HG03139 (cell line): ENCODE data around the gene FAM9C.
"Not testable (repeated sequence)": the region's sequence is repeated elsewhere in the genome, so short reads cannot be mapped to it uniquely, and the experiment has no call there.

Experiments
- ATAC-seq: cut with Tn5 transposase; IDR thresholded peaks from one replicate; pipeline ENCODE4 v1.9.1; 2021; ENCODE audit not compliant: unreplicated experiment

Gene FAM9C

DNA sequence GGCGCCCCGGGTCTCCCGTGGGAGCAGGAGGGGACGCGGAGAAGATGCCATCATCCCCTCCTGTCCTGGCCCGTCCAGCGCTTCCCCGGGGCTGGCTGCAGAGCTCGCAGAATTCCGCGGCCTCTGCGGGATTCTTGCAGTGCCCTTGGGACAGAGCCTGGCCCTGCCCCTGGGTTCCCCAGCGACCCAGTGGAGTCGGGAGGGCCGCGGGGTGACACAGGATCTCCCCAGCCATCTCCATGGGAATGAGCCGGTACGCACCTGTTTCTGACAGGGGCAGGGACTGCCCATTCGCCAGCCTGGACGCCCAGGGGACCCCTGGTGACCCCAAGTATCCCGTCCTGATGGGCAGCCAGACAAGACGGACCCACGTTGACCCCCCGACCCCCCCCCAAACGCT lies 482 bp downstream of the FAM9C start:
- ATAC-seq = no peak

DNA sequence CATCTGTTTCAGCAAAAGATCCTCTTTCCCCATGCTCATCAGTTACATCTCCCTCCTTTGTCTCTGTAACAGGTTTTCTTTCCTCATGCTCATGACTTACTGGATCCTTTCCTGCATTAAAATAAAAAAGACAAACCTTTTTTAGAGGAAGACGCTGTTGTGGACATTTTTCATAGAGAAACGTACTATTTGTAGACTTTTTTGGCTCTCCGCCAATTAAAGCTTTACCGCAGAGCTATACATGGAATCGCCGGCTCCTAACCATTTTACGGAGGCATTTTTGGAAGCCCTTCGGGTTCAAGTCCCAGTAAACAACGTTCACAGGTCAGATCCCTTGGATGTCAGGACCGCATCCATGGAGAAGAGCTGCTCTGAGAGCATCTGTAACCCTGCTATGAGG lies 1.3 kb downstream of the FAM9C start:
- no peak for ATAC-seq

DNA sequence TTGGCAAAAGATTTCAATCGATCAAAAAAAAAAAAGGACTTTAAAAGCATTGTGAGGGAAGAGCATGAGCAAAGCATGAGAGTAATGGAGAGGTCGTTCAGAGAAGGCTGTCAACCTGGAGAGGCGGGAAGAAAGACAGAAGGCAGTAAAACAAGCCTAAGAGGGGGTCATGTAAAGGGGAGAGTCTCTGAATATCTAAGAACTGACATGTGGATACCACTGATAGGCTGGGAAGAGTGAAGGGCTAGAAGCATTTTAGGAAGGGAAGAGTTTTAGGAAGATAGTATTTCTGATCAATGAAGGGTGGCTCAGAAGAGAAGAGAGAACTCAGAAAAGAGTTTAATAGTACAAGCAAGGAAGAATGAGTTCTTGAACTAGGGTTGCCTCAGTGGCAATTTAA lies 7.5 kb downstream of the FAM9C start:
- no peak for ATAC-seq

DNA sequence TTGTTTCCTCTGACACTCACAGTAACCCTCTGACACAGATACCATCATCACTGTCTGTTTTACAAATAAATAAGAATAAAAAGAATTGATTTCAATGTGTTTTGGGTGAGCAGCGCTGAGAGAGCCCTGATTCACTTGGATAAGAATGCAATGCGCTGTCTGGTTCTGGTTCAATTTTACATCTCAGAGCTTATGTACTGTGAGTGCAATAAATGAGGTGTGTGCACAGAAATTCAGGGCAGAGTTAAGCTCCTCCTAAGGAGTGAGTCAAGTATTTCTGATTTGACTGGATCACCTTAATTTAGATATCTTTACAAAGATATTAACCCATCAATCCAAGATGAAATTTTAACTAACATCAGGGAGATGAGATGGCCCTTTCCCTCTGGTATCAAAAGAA lies 11.2 kb downstream of the FAM9C start:
- no peak for ATAC-seq

DNA sequence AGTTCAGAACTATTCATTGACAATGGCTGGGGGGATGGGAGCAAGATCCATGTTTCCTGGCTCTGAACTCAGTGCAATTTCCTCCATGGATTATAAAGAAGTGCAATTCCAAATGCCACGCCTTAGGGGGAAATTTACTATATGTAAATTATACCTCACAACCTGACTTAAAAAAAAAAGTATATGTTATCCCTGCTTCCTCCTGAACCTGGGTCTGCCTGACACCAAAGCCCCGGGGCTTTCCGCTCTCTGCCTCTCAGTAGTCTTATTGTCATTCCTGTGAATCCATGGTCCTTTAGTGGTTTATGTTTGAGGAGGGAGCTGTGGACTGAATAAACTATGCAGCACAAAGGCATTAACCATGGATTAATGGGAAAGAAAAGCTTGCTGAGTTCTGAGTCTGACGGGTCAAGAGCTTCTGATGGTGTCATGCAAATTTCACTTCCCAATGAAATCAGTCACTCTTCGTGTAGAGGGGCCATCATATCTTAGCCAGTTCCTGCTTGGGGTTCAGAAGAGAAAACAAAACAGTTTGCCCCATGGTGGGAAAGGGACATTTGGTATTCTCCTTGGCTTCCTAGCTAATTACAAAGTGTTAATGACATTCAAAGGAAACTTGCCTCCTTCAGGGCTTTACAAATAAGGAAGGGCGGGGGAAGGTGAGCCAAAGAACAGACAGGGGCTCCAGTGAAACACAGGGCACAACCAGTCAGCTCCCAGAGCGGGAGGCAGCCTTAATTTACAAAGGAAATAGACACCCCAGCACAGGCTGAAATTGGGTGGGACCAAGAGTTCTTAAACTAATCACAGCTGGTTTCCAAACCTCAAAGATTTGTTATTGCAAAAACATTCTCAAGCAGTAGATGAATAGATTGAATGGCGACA lies 14.3 kb downstream of the FAM9C start:
- ATAC-seq = no peak

DNA sequence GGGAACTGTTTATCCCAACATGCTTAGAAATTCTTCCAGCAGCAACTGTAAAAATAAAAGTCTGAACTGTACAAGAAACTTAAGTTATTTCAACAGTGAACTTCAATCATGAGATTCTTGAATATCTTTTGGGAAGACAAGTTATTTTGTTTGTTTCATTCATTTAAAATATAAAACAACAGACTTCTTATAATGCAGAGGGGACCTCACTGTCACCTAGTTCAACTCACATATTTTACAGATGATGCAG lies 14.9 kb downstream of the FAM9C start:
- no peak for ATAC-seq

DNA sequence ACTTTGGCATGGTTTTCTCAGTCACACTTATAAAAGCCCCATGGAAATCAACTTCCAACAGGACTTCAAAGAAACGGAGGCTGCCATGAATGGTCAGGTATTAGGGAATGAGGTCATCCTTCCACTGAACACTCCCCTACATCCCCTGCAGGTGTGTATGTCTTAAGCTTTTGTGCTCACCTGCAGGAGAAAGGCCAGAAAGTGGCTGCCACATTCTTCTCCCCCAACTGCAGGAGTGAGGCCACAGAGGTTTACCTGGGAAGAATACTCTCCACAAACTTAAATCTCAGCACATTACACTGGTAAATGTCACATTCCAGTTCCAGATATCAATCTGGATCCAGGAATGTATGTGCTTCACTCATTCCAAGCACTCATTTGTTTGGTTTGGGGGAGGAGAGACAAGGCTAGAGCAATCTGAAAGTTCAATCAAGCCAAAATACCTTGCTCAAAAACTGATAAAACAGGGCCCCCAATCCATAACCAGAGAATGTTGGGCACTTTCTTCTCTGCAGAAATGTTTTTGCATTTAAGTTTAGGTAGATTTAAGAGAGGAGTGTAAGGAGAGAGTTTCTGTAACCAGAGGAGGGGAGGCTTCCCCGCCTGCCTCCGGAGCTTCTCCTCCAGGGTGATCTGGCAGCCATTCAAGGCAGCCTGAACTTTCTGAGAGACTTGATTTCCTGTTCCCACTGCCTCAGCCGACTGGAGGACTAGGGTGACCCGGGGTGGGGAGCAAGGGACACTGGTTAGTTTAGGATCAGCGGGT lies 15.4 kb downstream of the FAM9C start:
- no peak for ATAC-seq

DNA sequence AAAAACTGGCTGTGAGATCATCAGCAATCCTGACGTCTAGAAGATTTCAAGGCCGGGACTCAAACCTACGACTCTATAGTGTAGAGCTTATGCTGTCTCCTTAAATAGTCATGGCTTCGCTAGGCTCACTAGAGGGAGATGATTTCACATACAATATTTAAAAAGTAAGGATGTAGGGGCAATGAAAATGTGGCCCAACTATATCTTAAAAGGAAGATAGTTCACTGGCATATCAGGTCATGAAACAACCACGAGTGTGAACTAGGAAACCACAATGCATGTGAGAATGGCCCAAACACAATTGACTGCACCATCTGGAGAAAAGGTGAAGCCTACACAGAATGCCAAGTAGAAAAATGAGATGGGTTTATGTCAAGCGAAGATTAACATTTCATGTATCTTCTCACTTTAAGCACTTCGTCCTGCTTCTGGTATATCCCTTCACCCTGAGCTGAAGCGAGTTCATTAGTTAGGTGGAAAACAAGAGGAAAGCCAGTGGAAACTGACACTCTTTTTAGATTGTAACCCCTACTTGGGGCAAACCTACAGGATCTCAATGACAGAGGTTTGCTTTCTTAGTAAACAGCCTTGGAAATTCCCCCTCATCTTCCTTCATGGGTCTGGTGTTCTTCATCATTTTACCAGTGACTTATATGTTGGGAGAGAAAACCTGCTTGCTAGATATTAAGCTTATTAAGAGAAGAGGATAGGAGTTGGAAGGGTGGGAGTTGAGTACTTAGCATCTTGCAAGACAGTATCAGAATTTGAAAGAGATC lies 17.4 kb downstream of the FAM9C start:
- no peak for ATAC-seq

DNA sequence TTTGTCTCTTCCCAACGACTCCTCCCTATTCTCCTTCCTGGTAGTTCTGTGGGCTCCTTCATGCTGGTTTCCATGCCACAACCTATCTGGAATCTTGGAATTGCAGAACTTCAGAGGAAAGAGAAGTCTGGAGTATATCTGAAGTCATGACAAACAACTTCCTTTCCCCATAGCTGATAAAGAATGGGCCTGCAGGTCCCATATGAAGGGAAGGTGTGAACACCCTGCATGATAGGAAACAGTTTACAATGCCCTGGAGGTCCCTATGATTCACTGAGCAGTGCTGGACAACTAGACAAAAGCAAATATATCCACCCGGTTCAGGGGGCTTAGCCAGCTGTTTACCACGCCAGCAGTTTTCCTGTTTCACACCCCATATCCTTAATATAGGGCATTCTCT lies 19.4 kb downstream of the FAM9C start:
- ATAC-seq = no peak

DNA sequence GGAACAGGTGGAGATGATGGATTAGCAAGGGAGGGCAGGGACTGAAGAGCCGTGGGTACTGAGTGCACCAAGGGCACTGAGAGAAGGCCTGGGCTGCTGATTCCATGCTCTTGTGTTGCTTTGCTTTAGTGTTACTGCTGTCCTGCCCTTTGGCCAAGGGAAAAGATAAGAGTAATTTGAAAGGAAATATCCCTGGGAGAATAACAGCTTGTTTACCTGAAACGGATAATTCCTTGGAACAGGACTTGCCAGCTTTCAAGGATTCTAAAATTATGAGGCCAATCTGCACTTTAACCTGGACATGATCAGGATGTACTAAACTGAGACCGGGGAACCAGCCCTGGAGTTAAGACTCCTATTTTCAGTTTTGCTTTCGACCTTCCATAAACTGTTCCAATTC lies 20.4 kb downstream of the FAM9C start:
- no peak for ATAC-seq

DNA sequence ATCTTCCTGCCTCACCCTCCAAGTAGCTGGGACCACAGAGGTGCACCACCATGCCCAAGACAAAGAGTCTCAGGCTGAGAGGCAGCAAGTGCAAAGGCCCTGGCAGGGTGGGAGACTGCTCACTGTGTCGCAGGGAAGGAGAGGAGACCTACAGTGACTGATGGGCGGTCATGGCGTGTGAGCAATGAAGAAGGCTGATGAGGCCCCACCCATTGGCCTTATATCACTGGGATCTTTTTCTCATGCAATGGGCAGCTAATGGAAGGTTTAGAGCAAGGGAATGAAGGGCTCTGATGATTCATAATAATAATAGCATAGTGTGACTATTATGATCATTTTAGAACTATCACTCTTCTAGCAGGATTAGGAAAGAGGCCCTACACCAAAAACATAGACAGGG lies 20.9 kb downstream of the FAM9C start:
- ATAC-seq = no peak

DNA sequence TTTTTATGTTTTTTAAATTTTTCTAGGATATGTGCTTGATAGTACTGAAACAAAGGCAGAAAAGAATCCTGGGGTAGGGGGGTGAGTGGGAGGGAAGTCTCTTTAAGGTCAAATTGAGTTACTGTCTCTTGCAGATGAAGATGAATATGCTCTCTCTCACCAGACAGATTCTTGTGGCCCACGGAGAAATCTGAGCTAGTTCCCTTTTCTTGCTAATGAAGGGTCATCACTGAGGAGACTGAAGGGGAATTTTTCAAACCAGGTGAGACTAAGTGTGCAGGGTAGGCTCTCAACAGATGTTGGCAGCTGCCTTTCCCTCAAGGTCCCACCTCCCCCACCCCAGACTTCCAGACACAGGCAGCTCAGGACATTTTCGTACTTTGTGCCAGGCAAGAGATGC lies 21.5 kb downstream of the FAM9C start:
- ATAC-seq = peak; percentile 54

DNA sequence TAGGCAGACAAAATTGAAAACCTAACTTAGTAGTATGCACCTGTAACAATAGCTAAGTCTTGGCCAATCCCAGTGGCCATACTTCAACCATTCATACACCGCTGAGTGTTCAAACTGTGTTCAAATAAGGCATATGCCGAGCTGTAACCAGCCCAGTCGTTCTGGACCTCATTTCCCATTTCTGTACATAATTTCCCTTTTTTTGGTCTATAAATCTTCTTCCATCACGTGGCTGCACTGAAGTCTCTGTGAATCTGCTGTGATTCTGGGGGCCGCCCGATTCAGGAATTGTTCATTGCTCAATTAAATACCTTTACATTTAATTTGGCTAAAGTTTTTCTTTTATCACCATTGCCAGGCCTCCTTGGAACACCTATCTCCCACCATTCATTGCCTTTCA lies 27.7 kb downstream of the FAM9C start:
- ATAC-seq = not testable (repeated sequence)

DNA sequence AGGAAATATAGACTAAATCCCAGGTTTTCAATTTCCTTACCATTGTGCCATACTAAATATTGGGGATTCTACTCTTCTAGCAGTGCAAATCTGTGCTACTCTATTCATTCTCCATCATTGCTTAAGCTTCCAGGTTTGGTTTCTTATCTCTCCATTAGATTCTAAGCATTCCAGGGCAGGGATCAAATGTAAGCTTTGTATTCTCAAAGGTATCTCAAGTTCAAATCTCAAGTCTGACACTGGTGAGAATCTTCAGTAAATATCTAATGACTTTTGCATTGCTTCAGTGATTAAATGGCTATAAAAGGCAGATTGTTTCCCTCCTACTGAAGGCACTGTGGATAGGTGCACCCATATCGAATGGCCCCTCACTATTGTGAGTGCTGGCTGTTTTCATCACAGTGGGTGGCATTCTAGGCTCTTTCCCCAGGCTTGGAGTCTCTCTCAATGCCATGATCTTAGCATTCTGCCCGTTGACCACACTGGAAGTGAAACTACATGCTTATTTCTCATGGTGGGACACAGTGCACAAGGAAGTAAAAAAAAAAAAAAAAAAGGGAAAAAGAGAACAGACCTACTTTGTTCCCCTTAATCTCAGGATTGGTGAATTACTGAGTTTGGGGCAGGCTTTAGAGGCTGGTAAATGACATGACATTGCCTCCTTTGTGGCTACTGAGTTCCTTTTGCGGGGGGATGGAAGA lies 28.7 kb downstream of the FAM9C start:
- no peak for ATAC-seq

DNA sequence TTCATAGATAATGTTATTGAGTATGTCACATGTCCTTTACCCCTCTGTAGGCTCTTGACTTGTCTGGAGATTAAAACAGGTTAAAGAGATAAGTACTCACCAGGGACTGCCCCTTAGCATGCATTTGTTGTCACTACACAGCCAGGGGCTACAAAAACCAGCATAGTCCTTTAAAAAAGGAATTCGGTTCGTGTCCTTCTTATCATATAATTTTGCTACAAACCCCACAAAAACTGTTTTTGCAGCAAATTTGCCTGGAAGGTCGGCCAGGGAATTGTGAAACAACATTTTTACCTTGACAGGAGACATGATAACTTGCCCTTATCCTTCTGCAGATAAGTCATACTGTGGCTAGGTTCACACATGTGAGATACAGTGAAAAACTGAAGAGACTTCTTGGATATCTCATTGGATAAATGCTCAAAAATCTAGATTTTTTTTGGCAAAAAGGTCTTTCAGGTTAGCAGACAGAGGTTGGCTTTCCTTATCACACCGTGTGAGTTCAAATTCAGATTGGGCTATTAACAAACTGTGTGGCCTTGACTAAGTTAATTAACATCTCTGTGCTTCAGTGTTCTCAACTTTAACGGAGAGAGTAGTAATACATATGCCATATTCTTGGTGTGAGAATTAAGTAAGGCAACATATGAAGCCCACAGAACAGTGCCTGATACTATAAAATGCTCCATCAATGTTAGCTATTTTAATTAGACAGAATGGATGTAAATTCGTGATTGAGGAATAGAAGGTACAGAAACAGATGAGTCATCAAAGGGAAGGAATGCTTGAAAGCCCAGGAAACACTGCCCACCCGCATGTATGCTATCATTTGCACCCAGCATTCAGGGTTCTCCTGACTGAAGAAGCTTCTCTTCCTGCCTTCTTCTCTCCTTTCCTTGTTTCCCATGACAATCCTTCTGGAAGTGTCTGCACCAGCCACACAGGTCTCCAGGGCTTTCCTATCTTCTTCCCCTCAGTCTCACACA lies 30.0 kb downstream of the FAM9C start:
- ATAC-seq = no peak

DNA sequence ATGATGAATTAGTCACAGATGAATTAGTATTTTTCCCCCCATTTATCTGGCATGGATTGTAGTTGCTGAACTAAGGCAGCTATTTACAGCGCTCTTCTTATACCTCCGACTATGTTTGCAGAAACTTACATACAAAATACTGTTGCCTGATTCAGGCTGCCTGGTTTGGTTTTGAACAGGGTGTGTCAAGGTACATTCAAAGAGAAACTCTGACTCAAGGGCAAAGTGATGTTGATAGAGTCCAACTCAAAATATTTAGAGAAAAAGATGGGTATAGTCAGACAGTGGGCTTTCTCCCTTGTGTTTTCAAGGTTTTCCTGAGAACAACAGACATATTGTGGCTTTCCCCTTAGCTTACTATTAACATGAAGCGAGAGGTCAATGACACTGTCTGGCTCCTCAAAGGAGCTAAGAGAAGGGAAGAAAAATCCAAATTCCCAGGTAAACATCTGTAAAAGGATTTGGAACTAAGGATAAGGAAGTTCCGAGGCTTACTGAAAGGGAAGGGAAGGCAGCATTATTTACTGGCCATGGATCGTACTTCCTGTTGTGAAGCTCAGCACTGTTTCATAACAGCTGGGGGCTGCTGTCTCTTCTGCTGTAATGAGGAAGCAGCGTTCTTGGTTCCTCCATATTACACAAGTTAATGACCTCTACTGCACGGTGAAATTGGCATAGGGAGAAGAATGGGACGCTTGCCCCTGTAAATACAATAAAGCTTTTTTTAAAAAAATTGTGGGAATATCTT lies 30.9 kb downstream of the FAM9C start:
- no peak for ATAC-seq

DNA sequence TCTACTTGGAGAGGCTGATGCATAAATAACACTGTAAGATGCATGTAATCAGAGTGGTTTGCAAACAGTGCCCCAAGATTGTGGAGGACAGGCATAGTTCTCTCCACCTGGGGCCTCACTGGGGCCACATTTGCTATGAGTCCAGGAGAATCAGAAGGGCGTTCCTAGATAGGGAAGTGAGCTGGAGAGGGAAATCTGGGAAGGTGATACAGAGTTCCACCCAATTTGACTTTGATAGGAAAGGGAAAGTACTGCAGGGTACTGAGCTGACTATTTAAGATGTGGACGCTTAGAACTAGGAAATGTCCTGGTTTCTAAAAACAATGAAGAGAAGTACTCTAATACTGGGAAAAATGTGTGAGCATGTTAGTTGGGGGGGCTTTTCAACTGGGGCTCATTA lies 33.9 kb downstream of the FAM9C start:
- no peak for ATAC-seq

DNA sequence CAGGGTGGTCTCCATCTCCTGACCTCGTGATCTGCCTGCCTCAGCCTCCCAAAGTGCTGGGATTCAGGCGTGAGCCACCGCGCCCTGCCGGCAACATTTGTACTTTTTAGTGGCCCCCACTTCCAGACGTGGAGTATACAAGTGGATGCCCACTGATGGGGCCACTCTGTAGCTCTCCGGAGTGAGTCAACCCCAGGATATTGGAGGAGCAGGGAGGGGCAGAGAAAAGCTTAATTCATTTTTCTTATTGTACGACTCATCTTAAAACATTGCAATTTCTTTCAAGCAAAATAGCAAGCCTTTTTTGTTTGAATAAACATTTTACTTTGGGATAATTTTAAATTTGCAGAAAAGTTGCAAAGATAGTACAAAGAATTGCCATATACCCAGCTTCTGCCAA lies 34.6 kb downstream of the FAM9C start:
- no peak for ATAC-seq

DNA sequence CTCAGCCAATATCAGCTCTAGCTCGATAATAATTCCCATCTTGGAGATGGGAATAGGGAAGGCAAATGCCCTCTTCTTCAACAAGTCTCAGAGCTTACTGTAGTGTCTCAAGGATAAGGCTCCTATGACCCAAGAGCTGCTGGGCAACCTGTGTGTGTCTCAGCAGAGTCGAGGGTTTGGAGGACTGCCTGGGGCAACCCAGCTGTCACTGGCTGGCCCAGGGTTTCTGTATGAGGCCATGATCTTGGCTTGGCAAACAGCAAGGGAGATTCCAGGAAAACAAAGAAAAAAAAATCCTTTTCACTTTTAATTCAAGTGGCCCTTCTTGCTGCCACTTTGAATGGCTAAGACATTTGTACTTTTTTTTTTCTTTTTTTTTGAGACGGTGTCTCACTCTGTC lies 35.1 kb downstream of the FAM9C start:
- ATAC-seq = no peak
